Mesothelial cell of epicardium (in vitro differentiated cells): Measurements from ENCODE around the gene RASL11B. TPM values are rescaled to one million over a fixed set of nuclear protein-coding genes. Genes with fewer than 3 reads are reported as not detected.
A peak's percentile ranks its signal among the peaks of the same experiment; 100 is the strongest.

Source experiments
- DNase-seq, 2 experiments: peaks; one replicate each; pipeline ENCODE4 v3.0.0; 2021; ENCODE audit warnings: low spot score in 2 of 2; ENCODE audit not compliant: unreplicated experiment in 2 of 2
- H3K27ac Mint-ChIP-seq: 2 replicates; pipeline ENCODE4 v1.8.0; 2021; ENCODE audit warnings: mixed read lengths
- H3K27me3 Mint-ChIP-seq: 2 replicates; pipeline ENCODE4 v1.8.0; 2021; ENCODE audit warnings: low read depth, mixed read lengths
- H3K36me3 Mint-ChIP-seq: 2 replicates; pipeline ENCODE4 v1.8.0; 2021; ENCODE audit warnings: mixed read lengths
- H3K4me1 Mint-ChIP-seq: 2 replicates; pipeline ENCODE4 v1.8.0; 2021; ENCODE audit warnings: mixed read lengths
- H3K4me3 Mint-ChIP-seq: 2 replicates; pipeline ENCODE4 v1.8.0; 2021; ENCODE audit warnings: mild to moderate bottlenecking, moderate library complexity, mixed read lengths
- H3K9me3 Mint-ChIP-seq: 2 replicates; pipeline ENCODE4 v1.8.0; 2021; ENCODE audit warnings: mixed read lengths
- total RNA-seq: library from RNA; stranded (reverse); gene quantifications from 3 replicates; pipeline ENCODE4 v1.2.1, GENCODE V29; 2021
- TF ChIP-seq, protein P1 (sequence below): fragments of 200-600 bp; sonication (generic); IDR thresholded peaks from one replicate; pipeline ENCODE4 v1.5.0; 2021; ENCODE audit warnings: antibody characterized with exemption; ENCODE audit not compliant: unreplicated experiment

Gene RASL11B
- total RNA-seq, 1 donor from 2014 or later: 26.1 TPM

DNA sequence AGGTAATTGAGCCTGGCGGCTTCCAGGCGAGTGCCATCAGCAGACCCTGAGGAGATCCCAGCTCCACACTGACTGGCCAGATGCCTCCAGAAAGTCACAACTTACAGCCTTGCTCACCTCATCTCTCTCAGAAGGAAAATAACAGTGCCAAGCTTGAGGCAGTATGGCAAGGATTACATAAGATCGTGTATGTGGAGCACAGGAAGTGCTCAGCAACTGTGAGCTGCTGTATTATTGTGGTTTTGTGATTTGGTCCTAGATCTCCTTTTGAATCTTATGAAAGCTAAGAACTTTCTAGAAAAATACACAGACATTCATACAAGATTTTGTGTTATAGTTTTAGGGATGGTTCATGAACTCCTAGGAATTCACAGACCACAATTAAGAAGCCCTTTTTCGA is 14.0 kb downstream of the RASL11B start:
- Mint-ChIP-seq H3K4me1 (peaks cover 29% of the 10 kb centered on the region), H3K36me3 (peaks cover 3% of the 10 kb centered on the region)
- TF ChIP-seq, protein P1, sequence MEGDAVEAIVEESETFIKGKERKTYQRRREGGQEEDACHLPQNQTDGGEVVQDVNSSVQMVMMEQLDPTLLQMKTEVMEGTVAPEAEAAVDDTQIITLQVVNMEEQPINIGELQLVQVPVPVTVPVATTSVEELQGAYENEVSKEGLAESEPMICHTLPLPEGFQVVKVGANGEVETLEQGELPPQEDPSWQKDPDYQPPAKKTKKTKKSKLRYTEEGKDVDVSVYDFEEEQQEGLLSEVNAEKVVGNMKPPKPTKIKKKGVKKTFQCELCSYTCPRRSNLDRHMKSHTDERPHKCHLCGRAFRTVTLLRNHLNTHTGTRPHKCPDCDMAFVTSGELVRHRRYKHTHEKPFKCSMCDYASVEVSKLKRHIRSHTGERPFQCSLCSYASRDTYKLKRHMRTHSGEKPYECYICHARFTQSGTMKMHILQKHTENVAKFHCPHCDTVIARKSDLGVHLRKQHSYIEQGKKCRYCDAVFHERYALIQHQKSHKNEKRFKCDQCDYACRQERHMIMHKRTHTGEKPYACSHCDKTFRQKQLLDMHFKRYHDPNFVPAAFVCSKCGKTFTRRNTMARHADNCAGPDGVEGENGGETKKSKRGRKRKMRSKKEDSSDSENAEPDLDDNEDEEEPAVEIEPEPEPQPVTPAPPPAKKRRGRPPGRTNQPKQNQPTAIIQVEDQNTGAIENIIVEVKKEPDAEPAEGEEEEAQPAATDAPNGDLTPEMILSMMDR: no peak

DNA sequence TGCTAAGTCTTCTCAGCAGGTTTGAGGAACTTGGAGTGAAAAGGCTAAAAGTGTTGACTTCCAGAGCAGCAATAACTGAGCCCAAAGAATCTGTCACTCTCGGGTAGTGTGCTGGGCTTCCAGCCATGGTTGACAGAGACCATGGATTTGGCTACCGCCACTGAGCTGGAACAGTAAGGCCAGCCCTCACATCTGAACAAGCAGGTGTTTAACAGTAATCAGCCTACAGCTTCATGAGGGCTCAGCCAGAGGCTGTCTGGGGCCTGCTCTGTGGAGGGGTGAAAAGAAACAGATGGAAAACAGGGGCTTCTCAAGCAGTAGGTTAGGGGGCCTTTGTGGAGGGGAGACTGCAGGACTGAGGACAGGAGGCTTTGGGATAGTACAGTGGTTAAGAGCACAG is 14.9 kb downstream of the RASL11B start:
- H3K27ac Mint-ChIP-seq: no peak overlapping the region
- TF ChIP-seq, protein P1: no peak

More for the DNA sequence above, 14.0 kb downstream of the RASL11B start:
- Mint-ChIP-seq H3K27ac (no peak overlapping the region), H3K27me3 (no peaks in the 10 kb centered on the region), H3K9me3 (no peaks in the 10 kb centered on the region), H3K4me3 (no peak overlapping the region)
- DNase-seq: no peak

DNA sequence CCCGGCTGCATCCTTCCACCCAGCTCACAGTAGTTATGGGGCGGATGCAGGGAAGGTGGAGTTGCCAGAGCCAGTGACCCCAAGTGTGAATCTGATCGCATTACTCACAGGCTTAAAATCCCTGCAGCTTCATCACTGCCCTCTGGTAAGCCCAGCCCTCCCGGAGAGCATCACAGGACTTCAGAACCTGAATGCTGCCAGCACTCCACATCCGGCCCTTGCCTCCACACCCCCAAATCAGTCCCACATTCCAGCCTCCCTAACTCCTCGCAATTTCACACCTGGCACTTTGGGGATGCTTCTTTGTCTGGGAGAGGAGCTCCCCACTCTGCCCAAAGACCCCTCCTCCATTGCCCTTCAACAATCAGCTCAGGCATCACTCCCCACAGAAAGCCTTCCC is 15.6 kb downstream of the RASL11B start:
- TF ChIP-seq, protein P1: no peak
- Mint-ChIP-seq H3K4me3 (no peak overlapping the region), H3K27me3 (no peaks in the 10 kb centered on the region), H3K36me3 (peaks cover 4% of the 10 kb centered on the region), H3K9me3 (peaks cover 4% of the 10 kb centered on the region), H3K27ac (no peak overlapping the region), H3K4me1 (peaks cover 26% of the 10 kb centered on the region)
- DNase-seq: no peak

More for the DNA sequence above, 14.9 kb downstream of the RASL11B start:
- Mint-ChIP-seq H3K27me3 (no peaks in the 10 kb centered on the region), H3K9me3 (peaks cover 4% of the 10 kb centered on the region), H3K36me3 (peaks cover 4% of the 10 kb centered on the region), H3K4me3 (no peak overlapping the region), H3K4me1 (peaks cover 28% of the 10 kb centered on the region)
- no peak for DNase-seq

DNA sequence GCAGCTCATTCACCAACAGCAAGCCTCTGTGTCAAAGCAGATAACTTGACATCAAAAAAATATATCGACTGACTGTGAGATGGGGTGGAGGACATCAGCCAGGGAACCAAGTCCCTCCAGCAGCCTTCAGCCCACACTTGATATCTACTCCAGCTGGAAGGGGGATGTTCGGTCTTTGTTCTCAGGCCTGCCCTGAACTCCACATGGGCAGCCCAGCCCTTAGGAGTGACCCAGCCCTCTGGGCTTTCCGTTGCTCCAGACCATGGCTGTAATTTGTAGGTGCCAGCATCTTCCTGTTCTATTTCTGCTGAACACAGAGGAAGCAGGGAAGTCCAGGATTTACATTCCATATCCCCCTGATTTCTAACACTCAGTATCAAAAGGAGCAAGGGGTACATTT is 17.4 kb downstream of the RASL11B start:
- TF ChIP-seq, protein P1: no peak
- no peak overlapping the region for H3K4me3 Mint-ChIP-seq
- H3K4me1 Mint-ChIP-seq: peaks cover 17% of the 10 kb centered on the region
- H3K36me3 Mint-ChIP-seq: peaks cover 4% of the 10 kb centered on the region
- no peak for DNase-seq
- H3K27me3 Mint-ChIP-seq: no peaks in the 10 kb centered on the region
- H3K27ac Mint-ChIP-seq: no peak overlapping the region
- H3K9me3 Mint-ChIP-seq: peaks cover 4% of the 10 kb centered on the region

DNA sequence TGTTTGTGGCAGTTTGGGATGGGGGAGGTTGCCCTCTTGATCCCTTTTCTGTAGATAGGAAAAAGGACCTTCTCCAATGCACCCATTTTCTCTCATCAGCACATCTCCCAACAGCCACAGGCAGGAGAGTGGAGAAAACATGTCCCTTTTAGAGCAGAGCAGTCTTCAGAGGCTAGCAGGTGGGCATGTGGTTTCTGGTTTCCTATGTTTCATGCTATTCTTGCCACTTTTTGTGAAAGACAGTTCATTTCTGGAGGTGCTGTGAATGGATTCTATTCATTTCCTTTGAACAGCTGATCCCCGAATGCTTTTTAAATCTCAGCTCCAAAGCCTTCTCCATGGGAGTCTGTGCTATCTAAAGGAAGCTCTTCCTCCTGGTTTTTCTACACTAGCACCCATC is 18.9 kb downstream of the RASL11B start:
- H3K4me1 Mint-ChIP-seq: peaks cover 9% of the 10 kb centered on the region
- no peak overlapping the region for H3K4me3 Mint-ChIP-seq
- H3K27me3 Mint-ChIP-seq: no peaks in the 10 kb centered on the region
- DNase-seq: no peak
- TF ChIP-seq, protein P1: no peak
- no peak overlapping the region for H3K27ac Mint-ChIP-seq
- peaks cover 4% of the 10 kb centered on the region for H3K9me3 Mint-ChIP-seq
- H3K36me3 Mint-ChIP-seq: peaks cover 4% of the 10 kb centered on the region

DNA sequence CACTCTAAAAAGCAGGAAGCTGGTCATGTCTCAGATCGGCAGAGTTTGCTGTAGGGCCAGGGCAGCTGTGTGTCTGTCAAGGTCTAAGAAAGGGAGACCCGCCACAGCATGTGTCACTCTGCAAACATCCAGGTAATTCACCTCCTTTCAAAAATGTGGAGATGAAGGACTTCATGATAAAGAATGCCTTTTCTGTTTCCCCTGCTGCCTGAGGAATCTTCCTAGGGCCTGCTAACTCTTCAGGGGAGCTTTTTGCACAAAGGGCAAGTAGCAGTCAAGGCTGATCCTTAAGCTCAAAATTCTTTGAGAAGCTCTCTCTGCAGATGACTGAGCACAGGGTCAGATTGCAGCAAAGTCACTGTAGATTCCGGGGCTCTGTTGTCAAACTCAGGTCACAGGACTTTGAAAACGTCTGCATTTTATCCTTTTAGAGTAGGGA is 21.1 kb downstream of the RASL11B start:
- H3K27me3 Mint-ChIP-seq: no peaks in the 10 kb centered on the region
- H3K4me3 Mint-ChIP-seq: no peak overlapping the region
- H3K27ac Mint-ChIP-seq: peak overlapping the region; percentile 45
- H3K36me3 Mint-ChIP-seq: peaks cover 6% of the 10 kb centered on the region
- peaks cover 9% of the 10 kb centered on the region for H3K4me1 Mint-ChIP-seq
- TF ChIP-seq, protein P1: no peak
- H3K9me3 Mint-ChIP-seq: peaks cover 8% of the 10 kb centered on the region
- DNase-seq: no peak
